Suppressor macrophage treated with lipopolysaccharide for 4 hours (primary cell): ENCODE measurements around the gene TREML2.

ENCODE experiments used
- DNase-seq: peaks from one replicate; pipeline ENCODE4 v3.0.0-alpha.2; 2020

Gene TREML2

DNA sequence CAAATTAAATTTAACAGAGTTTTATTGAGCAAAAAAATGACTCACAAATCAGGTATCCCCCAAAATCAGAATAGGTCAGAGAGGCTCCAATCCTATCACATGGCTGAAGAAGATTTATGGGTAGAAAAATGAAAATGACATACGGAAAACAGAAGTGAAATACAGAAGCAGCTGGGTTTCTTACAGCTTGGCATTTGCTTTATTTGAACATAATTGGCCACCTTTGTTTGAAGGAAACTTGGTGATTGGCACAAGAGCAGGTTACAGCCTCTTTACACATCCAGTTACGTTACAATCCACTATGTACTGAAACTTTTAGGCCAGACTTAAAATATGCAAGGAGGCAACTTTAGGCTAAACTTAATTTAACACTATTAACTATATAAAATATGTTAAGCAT, 26.3 kb downstream of the TREML2 start:
- DNase-seq: peak; percentile 56

DNA sequence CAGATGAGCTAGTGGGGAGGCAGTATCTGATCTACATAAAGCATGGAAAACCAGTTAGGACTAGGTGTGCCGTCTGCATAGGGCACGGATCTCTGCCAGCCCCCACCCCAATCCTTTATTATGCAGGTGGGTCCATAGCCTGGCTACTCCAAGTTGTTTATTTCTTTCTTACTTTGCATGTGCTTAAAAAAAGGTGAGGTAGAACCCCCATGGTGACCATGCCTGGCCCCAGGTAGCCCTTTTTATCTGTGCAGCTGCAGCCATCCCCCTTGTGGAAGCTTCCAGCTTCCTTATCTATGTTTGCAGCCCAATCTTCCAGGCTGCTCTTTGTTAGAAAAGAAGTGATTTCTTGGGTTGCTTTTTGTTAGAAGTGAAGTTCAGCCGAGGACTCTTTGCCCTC, 29.0 kb downstream of the TREML2 start:
- no peak for DNase-seq

DNA sequence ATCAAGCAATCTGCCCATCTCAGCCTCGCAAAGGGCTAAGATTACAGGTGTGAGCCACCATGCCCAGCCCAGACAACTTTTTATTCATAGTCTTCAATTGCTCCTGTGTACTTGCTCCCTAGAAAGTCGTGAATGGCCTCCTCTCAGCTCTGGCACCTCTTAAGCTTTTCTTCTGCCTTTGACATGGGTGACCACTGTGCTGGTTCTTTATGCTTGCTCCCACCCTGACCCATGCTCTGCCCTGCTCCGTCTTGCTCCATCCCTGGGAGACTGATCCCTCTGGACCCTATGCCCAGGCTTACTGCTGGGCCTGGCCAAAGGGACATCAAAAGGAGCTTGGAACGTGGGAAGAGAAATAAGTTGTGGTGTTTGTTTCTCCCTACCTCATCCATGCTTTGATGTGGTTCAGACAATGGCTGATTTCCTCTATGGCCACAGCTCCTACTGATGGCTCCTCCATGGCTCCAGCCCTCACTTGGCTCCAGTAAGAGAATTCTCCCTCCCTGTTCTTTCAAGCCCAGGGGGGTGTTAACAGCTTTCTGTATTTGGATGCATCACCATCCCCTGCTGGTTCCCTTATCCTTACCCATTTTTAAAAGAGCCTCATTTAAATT, 30.3 kb downstream of the TREML2 start:
- no peak for DNase-seq

DNA sequence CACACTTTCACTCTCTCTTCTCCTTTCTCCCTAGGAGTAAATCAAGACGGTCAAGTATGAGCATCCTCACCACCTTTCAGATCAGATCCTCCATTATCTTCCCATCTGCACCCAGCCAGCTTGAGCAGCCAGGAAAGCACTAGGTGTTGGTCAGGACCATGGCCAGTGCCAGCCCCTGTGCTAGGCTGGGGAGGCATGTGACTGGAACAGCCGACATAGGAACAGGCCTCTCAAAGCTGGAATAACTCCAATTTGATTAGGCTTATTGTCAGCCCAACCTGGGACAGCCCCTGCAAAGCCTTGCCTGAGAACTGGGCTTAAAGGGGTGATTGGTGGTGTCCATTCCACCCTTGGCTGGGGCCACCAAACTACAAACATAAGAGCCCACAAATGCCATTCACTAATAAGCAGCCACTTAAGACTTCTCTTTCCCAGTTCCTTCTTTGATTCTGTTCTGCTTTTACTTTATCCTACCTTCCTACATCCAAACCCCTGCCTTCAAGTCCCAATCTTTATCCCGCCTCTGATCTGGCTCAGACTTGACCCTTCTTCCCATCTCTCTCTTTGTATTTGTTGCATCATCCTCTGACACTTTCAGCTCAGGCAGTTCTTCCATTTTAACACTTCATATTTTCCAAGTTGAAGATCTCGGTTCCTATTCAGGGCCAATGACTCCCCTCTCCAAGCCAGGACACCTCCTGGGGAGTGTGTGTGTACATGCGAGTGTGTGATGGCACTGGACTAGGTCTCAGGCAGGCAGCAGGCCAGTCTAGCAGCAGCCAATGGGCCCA, 33.6 kb downstream of the TREML2 start:
- DNase-seq: peak; percentile 31

DNA sequence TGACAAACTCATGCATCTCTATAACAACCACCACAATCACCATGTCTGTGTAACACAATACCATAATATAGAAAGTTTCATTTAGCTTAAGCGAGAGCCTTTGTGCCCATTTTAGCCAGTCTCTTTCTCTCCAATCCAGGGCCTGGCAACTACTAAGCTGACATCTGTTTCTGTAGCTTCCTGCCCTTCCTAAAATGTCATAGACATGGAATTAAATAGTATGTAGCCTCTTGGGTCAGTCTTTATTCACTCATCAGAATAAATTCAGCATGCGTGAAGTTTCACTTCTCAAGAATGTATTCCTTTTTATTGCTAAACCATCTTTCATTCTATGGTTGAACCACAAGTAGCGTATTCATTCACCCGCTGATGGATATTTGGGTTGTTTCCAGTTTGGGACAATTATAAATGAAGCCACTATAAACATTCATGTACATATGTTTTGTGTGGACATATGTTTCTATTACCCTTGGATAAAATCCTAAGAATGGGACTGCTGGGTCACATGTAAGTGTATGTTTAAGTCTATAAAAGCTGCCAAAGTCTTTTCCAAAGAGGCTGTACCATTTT, 36.3 kb downstream of the TREML2 start:
- DNase-seq: peak; percentile 20

DNA sequence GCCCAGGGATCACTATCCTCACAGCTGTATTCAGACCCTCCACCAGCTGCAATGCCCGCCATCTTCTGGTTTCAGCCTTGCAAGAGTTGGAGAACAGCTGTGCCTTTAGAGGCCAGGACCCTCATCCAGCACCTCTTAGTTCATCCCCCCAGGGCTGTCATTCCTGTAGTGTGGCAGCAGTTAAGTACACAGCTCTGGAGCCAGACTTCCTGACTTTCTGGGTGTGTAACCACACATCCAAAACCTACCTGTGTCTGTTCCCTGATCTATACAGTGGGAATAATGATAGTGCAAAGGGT, 37.6 kb downstream of the TREML2 start:
- DNase-seq: no peak

DNA sequence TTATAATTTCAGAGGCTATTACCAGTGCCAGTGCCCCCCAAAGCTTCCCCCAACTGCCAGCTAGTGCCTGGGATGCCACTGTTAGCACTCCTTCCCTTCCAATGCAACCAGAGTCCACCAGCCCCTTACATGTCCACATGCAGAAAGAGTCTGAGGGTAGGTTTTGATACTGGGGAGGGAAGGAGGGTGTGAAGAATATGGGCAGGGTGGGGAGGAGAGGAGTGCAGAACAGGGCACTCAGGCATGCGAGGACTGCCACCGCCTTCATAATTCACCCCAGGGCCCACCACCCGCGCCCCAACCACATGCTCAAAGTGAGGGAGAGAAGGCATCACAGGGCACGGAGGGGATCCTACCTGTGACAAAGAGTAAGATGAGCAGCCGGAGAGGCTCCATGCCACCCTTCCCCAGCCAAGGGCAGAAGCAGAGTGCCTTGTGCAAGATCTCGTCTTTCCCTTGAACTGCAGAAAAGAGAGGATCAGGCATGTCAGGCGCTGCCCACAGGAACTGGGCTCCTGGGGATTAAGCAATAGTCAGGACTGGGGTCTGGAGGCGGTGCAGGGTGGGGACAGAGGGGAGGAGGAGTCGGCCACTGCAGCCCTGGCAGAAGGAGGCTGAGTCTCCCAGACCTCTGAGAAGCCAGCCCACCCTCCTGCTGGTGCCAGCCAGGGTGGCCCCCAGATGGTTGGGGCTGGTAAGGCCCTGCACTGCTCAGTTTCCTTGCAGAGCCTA, 38.1 kb downstream of the TREML2 start, which contains the start of gene TREM2:
TREM2 (minus strand) TSS at position 430 of the 732 bp plus-strand sequence; CDS start at position 396, 34 bp downstream.
- peak; percentile 59 for DNase-seq

DNA sequence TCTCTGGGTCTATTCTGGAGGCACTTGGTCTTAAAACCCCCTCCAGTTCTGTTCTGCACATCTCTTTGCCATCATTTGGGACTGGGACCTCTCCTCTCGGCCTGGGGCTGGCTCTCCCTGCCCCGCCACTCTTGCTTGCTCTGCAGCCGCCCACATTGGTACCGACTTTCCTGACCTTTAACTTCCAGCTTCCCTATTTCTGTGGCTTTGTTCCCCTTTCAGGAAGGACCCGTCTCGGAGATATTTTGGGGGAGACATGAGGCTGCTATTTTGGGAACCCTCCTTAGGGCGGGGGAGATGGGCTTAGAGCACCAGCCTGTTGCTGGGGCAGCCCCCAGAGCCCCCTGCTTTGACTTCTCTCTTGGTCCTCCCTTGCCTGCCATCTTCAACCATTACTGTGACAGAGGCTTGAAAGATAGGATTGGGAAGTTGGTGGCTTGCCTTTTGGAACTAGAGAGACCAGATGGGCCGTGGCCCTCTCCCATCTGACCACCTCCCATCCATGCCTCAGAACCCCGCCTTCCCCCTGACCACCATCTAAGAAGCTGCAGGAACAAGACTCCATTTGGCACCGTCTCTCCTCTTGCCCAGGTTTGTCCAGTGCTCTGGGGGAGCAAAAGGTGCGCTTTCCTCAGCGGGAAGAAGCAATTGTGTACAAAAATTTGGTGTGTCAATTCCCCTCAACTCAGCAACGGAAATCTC, 38.9 kb downstream of the TREML2 start:
- peak; percentile 76 for DNase-seq

DNA sequence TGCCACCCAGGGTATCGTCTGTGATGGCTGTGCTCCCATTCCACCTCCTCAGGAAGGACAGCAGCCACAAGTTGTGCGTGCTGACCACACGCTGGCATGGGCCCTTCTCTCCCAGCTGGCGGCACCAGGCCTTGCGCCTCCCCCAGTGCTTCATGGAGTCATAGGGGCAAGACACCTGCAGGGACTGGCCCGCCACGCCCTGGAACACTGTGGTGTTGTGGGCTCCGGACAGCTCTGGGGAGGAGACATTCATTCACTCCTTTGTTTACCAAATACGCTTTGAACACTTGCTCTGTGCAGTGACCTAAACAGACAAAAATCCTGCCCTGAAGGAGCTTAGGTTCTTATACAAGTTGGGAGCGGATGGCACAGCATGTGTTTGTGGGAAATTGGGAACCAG, 39.6 kb downstream of the TREML2 start:
- DNase-seq: no peak

DNA sequence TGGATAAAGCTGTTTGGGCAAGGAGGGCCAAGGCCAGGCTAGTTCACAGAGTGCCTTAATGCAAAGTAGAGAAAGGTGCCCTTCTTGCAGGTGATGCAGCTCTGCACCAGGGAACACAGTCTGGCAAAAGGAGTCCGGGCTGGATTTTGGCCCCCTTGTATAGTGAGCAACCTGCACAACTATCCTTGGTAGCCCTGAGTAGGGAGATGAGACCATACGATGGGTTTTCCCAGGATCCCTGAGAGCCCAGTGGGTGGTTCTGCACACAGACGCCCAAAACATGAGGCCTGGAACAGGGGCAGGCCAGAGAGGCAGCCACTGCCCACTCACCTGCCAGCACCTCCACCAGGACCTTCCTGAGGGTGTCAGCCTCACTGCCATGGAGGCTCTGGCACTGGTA, 40.0 kb downstream of the TREML2 start:
- no peak for DNase-seq

DNA sequence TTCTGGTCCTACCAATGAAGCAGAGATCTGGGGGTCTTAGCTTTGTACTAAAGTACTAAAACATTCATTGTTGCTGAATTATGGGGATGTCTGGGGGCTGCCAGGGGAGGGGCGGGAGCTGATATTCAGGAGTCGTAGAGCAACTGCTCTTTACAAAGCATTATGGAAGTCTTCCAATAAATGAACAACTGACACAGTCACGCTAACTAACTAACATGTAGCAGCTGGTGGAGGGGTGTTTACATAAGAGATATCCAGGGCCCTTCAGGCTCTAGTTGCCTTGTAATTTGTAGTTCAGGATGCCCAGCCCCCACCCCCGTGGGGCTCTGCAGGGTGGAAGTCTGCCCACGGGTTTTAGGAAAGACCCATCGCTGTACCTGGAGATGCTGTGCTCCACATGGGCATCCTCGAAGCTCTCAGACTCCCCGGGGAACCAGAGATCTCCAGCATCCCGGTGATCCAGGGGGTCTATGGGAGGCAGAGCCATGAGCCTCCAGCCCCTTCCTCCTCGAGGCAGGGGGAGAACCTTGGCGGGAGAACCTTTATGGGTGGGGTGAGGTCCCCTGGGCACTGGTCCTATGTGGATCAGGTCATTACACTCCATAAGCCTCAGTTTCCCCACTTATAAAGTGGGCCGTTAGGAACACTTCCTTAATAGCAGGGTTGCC, 41.4 kb downstream of the TREML2 start:
- DNase-seq: no peak

DNA sequence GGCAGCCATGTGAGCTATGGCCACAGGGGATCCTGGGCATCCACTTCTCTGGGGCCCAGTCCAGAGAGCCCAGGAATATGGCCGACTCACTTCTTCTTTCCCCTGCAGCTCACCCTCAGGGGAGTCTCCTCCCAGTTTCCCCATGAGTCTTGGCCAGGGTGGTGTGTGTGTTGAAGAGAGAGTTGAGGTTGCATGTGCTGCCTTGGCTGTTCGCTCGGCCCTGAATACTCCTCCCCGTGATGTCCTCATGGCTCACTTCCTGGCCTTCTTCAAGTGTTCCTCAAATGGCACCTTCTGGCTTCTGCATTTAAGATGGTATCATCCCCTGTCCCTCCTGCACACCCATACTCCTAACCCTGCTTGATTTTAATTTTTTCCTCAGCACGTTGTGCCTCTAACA, 43.6 kb downstream of the TREML2 start:
- DNase-seq: peak; percentile 79

DNA sequence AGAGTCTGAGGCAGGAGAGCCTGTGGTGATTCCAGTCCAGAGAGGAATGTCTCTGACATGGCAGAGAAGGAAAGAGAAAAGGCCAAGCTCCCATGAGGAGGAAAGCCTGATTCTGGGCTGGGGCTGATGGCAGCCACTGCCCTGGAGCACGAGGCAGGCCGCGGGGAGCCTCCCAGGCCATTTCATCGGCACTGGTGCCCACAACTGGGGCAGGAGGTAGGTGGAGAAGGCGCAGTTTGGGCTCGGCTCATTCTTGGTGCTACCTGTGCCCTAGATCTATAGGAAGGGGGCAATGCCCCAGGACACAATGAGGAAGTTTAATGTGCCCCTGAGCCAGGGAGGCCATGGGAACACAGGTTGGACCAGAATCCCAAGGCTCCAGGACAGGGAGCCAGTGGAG, 44.2 kb downstream of the TREML2 start:
- DNase-seq: no peak

DNA sequence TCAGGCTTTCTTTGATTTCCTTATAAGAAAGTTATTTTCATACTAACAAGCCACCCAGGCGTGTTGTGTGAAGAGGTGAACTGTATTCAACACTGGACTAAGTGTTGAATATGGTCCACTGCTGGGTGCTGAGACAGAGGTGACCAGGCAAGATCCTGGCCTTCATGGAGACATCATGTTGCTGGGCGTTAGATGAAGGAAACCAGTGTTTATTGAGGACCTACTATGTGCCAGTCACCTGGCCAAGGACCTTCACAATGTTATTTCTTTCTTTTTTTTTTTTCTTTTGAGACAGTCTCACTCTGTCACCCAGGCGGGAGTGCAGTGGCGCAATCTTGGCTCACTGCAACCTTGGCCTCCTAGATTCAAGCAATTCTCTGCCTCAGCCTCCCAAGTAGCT, 44.9 kb downstream of the TREML2 start:
- DNase-seq: no peak

DNA sequence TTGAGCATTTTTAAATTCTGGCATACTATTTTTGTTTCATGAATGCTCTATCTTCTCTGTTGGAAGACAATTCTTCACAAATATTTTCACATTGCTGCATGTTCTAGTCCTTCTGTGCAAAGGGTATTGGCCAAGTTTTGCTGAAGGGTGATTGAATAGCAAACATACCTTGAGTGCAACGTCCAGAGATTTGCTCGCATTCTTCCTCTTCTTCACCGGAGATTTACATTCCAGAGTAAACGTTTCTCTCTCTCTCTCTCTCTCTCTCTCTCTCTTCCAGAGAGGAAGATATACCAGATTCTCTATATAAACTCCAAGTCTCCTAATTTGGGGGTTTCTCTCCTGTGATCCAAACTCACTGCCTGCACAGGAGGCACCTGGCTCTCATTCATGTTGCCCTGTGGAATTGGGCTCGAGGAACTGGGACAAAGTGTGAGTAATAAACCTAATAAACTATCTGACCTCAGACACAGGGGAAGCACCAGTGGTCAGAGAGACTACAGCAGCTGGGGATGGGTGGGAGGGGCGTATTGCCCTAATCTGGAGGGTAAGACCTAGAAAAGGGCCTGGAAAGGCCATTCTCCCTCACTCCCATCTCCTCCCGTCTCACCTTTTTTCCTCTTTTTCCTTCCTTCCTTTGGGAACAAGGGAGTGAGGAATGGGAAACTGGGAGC, 45.7 kb downstream of the TREML2 start:
- DNase-seq: no peak

DNA sequence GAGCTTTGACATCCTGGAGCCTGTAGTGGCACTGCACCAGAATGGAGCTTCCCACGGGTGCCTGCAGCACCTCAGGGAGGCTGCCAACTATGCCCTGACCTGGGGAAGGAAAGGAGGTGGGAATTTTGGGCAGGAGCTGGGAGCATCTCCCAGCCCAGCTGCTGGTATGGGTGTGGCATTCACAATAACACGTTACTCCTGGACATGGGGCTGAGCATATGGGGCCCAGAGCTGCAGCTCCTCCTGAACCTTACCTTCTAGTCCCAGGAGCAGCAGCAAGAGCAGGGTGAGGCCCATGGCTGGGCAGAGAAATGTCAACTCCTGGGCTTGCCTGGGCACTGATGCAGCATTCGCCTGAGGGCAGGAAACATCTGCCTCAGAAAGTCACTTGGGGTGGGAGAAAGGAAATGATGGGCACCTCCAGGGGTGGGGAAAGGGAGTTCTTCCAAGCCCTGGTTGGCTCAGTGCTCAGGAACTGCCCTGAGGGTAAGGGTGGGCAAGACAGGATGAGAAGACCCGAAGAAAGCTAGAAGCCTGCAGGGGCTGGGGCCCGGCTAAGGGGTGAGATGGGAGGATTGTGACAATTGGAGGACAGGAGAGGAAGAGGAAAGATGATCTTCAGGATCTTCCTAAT, 46.8 kb downstream of the TREML2 start, which contains the start of gene TREML1:
TREML1 (minus strand) TSS at position 356 of the 634 bp plus-strand sequence; CDS start at position 297, 59 bp downstream.
- no peak for DNase-seq

DNA sequence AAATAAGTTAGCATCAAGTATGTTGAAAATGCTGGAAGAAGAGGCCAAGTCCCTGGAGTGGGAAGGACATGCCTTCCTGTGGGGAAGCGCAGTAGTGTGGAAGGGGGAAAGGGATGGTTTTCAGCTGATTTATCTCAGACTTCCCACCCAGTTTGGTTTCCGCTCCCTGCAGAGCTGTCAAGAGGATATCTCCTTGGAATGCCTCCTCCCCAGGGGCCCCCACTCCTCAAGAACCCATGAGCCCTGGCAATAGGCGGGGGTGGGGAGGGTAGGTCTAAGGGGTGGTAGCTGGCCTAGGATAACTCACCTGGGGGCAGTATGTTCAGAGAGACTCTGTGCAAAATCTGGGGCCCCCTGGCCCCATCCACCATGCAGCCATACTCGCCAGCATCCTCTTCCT, 47.5 kb downstream of the TREML2 start:
- DNase-seq: no peak

DNA sequence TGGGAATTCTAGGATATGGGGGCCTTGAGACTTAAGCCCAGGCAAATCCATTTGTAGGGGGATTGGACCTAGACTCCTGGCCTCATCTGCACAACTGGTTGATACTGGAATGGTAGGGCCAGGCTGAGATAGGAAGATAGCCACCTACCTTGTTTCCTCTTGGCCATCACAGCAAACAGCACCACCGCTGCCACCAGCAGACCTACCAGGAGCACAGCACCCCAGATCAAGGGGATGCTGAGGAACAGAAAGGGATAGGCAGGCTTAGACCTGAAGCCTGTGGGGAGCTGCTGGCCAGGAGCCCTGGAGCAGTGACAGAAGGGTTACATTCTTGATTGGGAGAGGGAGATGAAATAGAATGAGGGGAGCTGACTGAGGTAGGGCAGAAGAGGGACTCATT, 50.3 kb downstream of the TREML2 start:
- DNase-seq: no peak

DNA sequence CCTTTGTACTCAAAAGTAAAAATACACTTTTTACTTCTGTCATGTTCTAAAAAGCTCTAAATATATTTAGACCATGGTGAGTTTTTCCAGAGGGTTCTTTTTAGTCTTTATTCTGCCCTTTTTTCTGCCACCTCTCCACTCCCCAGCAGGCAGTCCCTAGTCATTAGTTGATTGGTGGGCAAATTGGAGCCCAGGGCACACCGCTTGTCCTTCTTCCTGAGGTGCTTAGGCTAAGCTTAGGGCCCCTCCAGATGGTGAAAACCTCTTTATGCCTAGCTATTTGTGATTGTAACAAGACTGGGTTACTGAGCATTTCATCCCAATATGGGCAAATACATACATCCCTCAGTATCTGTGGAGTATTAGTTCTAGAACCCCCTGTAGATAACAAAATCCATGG, 53.0 kb downstream of the TREML2 start:
- DNase-seq: no peak
